Measurements from ENCODE around the gene TMEM132C. TPM values are rescaled to one million over a fixed set of nuclear protein-coding genes. Genes with fewer than 3 reads are reported as not detected.
A peak's percentile ranks its signal among the peaks of the same experiment; 100 is the strongest.
"Not testable (repeated sequence)": the region's sequence is repeated elsewhere in the genome, so short reads cannot be mapped to it uniquely, and the experiment has no call there.

TMEM132C gene
- total and polyA plus RNA-seq, 11 donors: 0.05 to 5.9 (median 0.85) TPM

DNA sequence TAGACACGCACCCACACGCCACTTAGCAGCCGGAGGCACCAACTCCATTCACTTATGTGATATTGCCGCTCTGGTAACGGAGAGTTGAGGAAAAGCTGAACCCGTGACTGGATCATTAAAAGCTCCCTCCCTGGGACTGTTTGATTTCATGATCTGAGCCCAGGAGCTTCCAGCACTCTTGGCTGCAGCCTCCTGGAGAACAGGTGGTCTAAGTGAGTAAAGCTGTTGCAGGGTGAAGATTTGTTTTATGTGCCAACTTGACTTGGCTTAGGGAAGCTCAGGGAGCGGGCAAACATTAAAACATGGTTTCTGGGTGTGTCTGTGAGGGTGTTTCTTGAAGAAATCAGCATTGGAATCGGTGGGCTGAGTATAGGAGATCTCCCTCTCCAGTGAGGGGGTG, 16.9 kb upstream of the TMEM132C start:
- Histone ChIP-seq H3K4me1 (no peaks in the 10 kb centered on the region), H3K36me3 (no peaks in the 10 kb centered on the region), H3K9me3 (peaks cover 0 to 6% (median 0%) of the 10 kb centered on the region in 12 donors), H3K4me3 (no peak overlapping the region), H3K27ac (no peak overlapping the region), H3K27me3 (peaks cover 0 to 5% (median 0%) of the 10 kb centered on the region in 9 donors)
- intact Hi-C loops (cut with DNase I): no loop called here
- no peak for TF ChIP-seq POLR2A (IDR thresholded peaks at IDR 0.05)
- TF ChIP-seq, protein P1, sequence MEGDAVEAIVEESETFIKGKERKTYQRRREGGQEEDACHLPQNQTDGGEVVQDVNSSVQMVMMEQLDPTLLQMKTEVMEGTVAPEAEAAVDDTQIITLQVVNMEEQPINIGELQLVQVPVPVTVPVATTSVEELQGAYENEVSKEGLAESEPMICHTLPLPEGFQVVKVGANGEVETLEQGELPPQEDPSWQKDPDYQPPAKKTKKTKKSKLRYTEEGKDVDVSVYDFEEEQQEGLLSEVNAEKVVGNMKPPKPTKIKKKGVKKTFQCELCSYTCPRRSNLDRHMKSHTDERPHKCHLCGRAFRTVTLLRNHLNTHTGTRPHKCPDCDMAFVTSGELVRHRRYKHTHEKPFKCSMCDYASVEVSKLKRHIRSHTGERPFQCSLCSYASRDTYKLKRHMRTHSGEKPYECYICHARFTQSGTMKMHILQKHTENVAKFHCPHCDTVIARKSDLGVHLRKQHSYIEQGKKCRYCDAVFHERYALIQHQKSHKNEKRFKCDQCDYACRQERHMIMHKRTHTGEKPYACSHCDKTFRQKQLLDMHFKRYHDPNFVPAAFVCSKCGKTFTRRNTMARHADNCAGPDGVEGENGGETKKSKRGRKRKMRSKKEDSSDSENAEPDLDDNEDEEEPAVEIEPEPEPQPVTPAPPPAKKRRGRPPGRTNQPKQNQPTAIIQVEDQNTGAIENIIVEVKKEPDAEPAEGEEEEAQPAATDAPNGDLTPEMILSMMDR (IDR thresholded peaks at IDR 0.05): no peak
- DNase-seq (no peak), ATAC-seq (no peak)
- WGBS, 4 donors: 71 to 89% (median 73%) methylated on average over 8 of the region's 8 CpGs

DNA sequence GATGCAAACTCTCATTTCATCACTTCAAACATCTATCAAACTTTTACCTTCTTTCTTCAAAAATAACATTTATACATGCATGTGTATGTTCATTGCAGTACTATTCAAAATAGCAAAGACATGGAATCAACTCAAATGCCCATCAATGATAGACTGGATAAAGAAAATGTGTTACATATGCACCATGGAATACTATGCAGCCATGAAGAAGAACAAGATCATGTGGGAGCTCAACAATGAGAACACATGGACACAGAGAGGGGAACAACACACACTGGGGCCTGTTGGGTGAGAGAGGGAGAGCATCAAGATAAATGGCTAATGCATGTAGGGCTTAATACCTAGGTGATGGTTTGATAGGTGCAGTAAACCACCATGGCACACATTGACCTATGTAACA, 13.1 kb upstream of the TMEM132C start:
- H3K27ac ChIP-seq; intact Hi-C loops (cut with DNase I); H3K9me3 ChIP-seq; H3K36me3 ChIP-seq; H3K4me3 ChIP-seq; DNase-seq; ATAC-seq; H3K4me1 ChIP-seq: not testable (repeated sequence)
- peaks cover 0 to 15% (median 0%) of the 10 kb centered on the region in 9 donors for H3K27me3 ChIP-seq

DNA sequence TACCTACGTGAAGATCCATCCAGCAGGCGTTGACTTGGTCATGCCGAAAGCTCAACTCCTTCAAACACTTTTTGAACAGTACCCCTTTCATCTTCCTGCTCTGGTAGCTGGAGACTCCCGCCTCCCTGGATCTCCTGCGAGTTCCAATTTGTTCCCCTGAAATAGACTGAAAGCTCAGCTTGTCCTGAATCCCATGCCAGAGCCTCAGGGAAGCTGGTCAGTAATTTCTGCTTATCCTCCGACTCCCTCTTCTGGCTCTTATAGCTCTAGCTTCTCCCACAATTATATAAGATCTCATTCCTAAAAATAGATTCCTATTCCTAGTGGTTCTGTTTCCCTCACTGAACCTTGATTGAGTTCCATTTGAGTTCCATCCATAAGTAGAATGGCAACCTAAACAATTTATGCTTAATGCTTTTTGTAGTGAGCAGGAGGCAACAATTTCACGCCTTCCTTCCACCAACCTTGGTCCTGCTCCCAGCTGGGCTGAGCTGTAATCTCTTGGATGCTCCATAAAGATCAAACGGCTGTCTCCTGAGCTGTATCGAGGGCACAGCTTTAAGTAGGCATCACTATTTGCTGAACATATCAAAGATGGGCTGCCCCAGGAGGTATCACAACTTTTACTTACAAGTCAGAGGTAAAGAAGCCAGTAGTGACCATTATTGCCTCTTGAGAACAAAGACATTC, 8.0 kb upstream of the TMEM132C start:
- Histone ChIP-seq H3K27ac (no peak overlapping the region), H3K36me3 (no peaks in the 10 kb centered on the region), H3K4me3 (no peak overlapping the region), H3K9me3 (peaks cover 0 to 3% (median 0%) of the 10 kb centered on the region in 12 donors), H3K27me3 (peaks cover 0 to 36% (median 0%) of the 10 kb centered on the region in 9 donors), H3K4me1 (no peaks in the 10 kb centered on the region)
- ATAC-seq (no peak), DNase-seq (no peak)
- intact Hi-C loops (cut with DNase I): loop anchor here in 4 of 10 donors (5.0 kb wide), 1 partner anchor 1653 kb away; no protein-coding TSS in a partner anchor
- 41 to 47% (median 43%) methylated on average over 9 of the region's 9 CpGs for WGBS, 4 donors
- no peak for TF ChIP-seq POLR2A (IDR thresholded peaks at IDR 0.05)
- TF ChIP-seq, protein P1 (IDR thresholded peaks at IDR 0.05): no peak

DNA sequence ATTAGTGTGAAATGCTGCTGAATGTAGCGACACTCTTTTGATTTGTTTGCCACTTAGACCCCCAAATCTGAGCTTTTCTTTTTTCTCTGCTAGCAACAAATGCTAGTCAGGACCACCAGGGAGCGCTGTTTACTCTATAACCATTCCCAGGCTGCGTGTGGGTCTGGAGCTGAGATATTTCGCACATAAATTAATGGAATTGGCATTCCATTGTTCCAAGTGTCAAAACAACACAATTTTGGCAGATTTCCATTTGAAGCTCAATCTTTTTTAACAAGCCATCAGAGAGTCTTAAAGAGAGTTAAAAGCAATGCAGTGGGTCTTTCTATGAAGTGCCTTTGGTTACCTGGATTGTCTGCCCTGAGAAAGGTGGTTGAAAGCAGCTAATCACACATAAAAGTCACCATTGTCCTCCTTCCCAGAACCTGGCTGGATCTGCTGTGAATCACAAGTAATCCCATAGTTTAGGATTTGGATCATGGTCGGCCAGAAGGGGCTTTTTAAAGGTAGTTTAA, 7.4 kb upstream of the TMEM132C start:
- 9 to 16% (median 12%) methylated on average over 5 of the region's 5 CpGs for WGBS, 4 donors
- no peaks in the 10 kb centered on the region for H3K36me3 ChIP-seq
- H3K9me3 ChIP-seq: peaks cover 0 to 8% (median 0%) of the 10 kb centered on the region in 12 donors
- H3K27me3 ChIP-seq: peaks cover 0 to 43% (median 4%) of the 10 kb centered on the region in 9 donors
- no peaks in the 10 kb centered on the region for H3K4me1 ChIP-seq
- no peak overlapping the region for H3K27ac ChIP-seq
- TF ChIP-seq, protein P1 (IDR thresholded peaks at IDR 0.05): peak; percentile 30 to 78 (median 58)
- TF ChIP-seq POLR2A (IDR thresholded peaks at IDR 0.05): no peak
- ATAC-seq (no peak), DNase-seq (no peak)
- no peak overlapping the region for H3K4me3 ChIP-seq
- intact Hi-C loops (cut with DNase I): loop anchor here in 8 of 10 donors (5.0 to 10.0 kb wide), 5 partner anchors 65 to 1653 kb away; no protein-coding TSS in a partner anchor

All from heart left ventricle (tissue), 16 donors.